GM18508 (cell line): Measurements from ENCODE around the gene TMEM144.
"Not testable (repeated sequence)": the region's sequence is repeated elsewhere in the genome, so short reads cannot be mapped to it uniquely, and the experiment has no call there.

Source experiments
- ATAC-seq: cut with Tn5 transposase; IDR thresholded peaks from one replicate; pipeline ENCODE4 v1.9.1; 2021; ENCODE audit warnings: moderate number of reproducible peaks; ENCODE audit not compliant: insufficient read depth, unreplicated experiment

TMEM144 gene

GRCh38 chr4:158228399-158228798, 18.1 kb downstream of the TMEM144 start:
- not testable (repeated sequence) for ATAC-seq

- ATAC-seq, result no peak
Measured at GRCh38 chr4:158229768-158230167, 19.5 kb downstream of the TMEM144 start.

- no peak for ATAC-seq
Measured at GRCh38 chr4:158234671-158235070, 24.4 kb downstream of the TMEM144 start.

- ATAC-seq, result no peak
Measured at GRCh38 chr4:158236304-158237030, 26.2 kb downstream of the TMEM144 start.

GRCh38 chr4:158238575-158238974, 28.3 kb downstream of the TMEM144 start:
- no peak for ATAC-seq

- ATAC-seq, result no peak
Measured at GRCh38 chr4:158239196-158239595, 28.9 kb downstream of the TMEM144 start.

GRCh38 chr4:158243071-158243470, 32.8 kb downstream of the TMEM144 start:
- no peak for ATAC-seq

GRCh38 chr4:158250321-158250720, 40.0 kb downstream of the TMEM144 start:
- ATAC-seq, result no peak

- peak; percentile 51 for ATAC-seq
Measured at GRCh38 chr4:158253350-158253980, 43.2 kb downstream of the TMEM144 start.

- ATAC-seq, result no peak
Measured at GRCh38 chr4:158254292-158254691, 44.0 kb downstream of the TMEM144 start.

GRCh38 chr4:158255727-158256324, 45.5 kb downstream of the TMEM144 start:
- peak; percentile 73 for ATAC-seq

- no peak for ATAC-seq
Measured at GRCh38 chr4:158259955-158260575, 49.8 kb downstream of the TMEM144 start.

GRCh38 chr4:158261480-158261879, 51.2 kb downstream of the TMEM144 start:
- no peak for ATAC-seq

- no peak for ATAC-seq
Measured at GRCh38 chr4:158268553-158268952, 58.3 kb downstream of the TMEM144 start.

GRCh38 chr4:158274636-158275035, 64.3 kb downstream of the TMEM144 start:
- ATAC-seq, result no peak

GRCh38 chr4:158277558-158277957, 67.3 kb downstream of the TMEM144 start:
- no peak for ATAC-seq

- ATAC-seq, result not testable (repeated sequence)
Measured at GRCh38 chr4:158279052-158279451, 68.8 kb downstream of the TMEM144 start.

- no peak for ATAC-seq
Measured at GRCh38 chr4:158280856-158281255, 70.6 kb downstream of the TMEM144 start.

- no peak for ATAC-seq
Measured at GRCh38 chr4:158282252-158282651, 72.0 kb downstream of the TMEM144 start.

- ATAC-seq, result no peak
Measured at GRCh38 chr4:158285429-158286216, 75.3 kb downstream of the TMEM144 start.
